Activated CD4-positive, alpha-beta T cell treated with anti-CD3 and anti-CD28 coated beads, Interleukin-2, amount 10 ng/mL, durations not matched to agents 7 days and 5 days (primary cell): Measurements from ENCODE around the gene CTDP1. TPM values are rescaled to one million over a fixed set of nuclear protein-coding genes. Genes with fewer than 3 reads are reported as not detected.

Source experiments
- total RNA-seq, 2 experiments: library from RNA; stranded (reverse); gene quantifications; one replicate each; pipeline ENCODE4 v1.2.3, GENCODE V29; 2021

CTDP1 gene
- total RNA-seq, 2 experiments from 2014 or later, result 30.9 to 35.0 TPM

Other genes with a start within 250 kb of the CTDP1 start
- gene KCNG2, start 118.1 kb downstream of the CTDP1 start, total RNA-seq, result not detected